ENCODE measurements around the gene STX4.

DNA sequence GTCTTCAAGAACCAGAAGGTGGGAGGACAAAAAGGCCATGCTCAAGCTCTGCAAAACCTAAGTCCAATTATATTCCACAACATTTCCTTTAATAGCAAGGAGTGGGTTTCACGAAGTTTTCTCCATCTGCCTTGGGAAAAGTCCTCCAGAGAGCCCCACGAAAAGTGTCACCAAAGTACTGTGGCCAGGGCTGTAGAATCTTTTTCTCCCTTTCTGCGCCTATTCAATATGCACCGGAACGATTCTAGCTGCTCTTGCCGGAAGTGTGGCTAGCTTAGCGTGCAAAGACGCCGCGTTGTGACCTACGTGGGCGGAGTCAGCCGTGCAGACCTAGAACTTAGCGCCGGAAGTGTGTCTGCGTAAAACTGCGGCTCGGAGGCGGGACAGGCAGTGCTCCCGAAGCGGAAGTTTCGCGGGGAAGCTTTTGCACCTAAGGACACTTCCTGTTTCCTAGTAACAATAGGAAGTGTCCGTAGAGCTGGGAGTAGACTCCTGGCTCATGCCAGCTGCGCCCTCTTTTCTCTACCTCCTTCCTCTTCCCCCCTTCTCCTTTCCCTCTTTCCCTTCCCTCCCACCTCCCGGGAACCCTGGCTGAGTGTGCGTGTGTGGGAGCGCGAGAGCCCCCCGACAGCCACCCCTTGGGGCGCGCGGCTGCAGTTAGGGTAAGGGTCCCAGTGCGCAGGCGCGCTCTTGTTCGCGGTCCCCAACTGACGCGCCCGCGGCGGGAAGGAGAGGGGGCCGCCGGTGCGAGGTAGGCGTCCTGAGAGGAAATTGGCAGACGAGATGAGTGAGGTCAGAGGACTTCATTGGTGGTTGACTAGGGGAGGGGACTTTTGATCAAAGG, 40.8 kb downstream of the STX4 start, which contains the start of the genes ZNF646 and ZNF668:
- TF ChIP-seq, protein P1, sequence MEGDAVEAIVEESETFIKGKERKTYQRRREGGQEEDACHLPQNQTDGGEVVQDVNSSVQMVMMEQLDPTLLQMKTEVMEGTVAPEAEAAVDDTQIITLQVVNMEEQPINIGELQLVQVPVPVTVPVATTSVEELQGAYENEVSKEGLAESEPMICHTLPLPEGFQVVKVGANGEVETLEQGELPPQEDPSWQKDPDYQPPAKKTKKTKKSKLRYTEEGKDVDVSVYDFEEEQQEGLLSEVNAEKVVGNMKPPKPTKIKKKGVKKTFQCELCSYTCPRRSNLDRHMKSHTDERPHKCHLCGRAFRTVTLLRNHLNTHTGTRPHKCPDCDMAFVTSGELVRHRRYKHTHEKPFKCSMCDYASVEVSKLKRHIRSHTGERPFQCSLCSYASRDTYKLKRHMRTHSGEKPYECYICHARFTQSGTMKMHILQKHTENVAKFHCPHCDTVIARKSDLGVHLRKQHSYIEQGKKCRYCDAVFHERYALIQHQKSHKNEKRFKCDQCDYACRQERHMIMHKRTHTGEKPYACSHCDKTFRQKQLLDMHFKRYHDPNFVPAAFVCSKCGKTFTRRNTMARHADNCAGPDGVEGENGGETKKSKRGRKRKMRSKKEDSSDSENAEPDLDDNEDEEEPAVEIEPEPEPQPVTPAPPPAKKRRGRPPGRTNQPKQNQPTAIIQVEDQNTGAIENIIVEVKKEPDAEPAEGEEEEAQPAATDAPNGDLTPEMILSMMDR (IDR thresholded peaks at IDR 0.05): no peak
- TF ChIP-seq, protein P2, sequence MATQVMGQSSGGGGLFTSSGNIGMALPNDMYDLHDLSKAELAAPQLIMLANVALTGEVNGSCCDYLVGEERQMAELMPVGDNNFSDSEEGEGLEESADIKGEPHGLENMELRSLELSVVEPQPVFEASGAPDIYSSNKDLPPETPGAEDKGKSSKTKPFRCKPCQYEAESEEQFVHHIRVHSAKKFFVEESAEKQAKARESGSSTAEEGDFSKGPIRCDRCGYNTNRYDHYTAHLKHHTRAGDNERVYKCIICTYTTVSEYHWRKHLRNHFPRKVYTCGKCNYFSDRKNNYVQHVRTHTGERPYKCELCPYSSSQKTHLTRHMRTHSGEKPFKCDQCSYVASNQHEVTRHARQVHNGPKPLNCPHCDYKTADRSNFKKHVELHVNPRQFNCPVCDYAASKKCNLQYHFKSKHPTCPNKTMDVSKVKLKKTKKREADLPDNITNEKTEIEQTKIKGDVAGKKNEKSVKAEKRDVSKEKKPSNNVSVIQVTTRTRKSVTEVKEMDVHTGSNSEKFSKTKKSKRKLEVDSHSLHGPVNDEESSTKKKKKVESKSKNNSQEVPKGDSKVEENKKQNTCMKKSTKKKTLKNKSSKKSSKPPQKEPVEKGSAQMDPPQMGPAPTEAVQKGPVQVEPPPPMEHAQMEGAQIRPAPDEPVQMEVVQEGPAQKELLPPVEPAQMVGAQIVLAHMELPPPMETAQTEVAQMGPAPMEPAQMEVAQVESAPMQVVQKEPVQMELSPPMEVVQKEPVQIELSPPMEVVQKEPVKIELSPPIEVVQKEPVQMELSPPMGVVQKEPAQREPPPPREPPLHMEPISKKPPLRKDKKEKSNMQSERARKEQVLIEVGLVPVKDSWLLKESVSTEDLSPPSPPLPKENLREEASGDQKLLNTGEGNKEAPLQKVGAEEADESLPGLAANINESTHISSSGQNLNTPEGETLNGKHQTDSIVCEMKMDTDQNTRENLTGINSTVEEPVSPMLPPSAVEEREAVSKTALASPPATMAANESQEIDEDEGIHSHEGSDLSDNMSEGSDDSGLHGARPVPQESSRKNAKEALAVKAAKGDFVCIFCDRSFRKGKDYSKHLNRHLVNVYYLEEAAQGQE (IDR thresholded peaks at IDR 0.05; ENCODE audit: insufficient read depth in 1 of 2, low read depth in 2 of 2, low read length in 1 of 2): 0 out of 4 replicates have a peak, but pooled peaks of 1 of the 2 experiments have one; percentile 44

Measured in Panc1 (cell line).